Stimulated activated CD4-positive, alpha-beta T cell treated with anti-CD3 and anti-CD28 coated beads, TNF-alpha, amount 100 ng/mL, for 4 hours (primary cell): ENCODE data around the gene IDH3A.

ENCODE experiments used
- DNase-seq, 3 experiments: peaks; one replicate each; pipeline ENCODE4 v3.0.0-alpha.2; 2020; ENCODE audit warnings: low read depth in 3 of 3

The IDH3A gene

GRCh38 chr15:78201281-78202190, 52.4 kb downstream of the IDH3A start:
- DNase-seq: no peak

- no peak for DNase-seq
These were observed 54.4 kb downstream of the IDH3A start for GRCh38 chr15:78203346-78204225.

- DNase-seq: no peak
These were observed 55.5 kb downstream of the IDH3A start for GRCh38 chr15:78204351-78205309.

GRCh38 chr15:78205337-78205736, 56.2 kb downstream of the IDH3A start:
- no peak for DNase-seq

GRCh38 chr15:78205856-78206255, 56.7 kb downstream of the IDH3A start:
- no peak for DNase-seq

GRCh38 chr15:78206326-78207109, 57.4 kb downstream of the IDH3A start:
- no peak for DNase-seq

GRCh38 chr15:78207110-78207458, 57.9 kb downstream of the IDH3A start:
- DNase-seq: no peak

GRCh38 chr15:78207641-78208340, 58.6 kb downstream of the IDH3A start:
- DNase-seq: no peak

- no peak for DNase-seq
These were observed 59.2 kb downstream of the IDH3A start for GRCh38 chr15:78208341-78208844.

- no peak for DNase-seq
These were observed 59.9 kb downstream of the IDH3A start for GRCh38 chr15:78208887-78209645.

GRCh38 chr15:78209646-78210348, 60.6 kb downstream of the IDH3A start:
- no peak for DNase-seq

GRCh38 chr15:78210349-78210717, 61.2 kb downstream of the IDH3A start:
- no peak for DNase-seq

- no peak for DNase-seq
These were observed 62.2 kb downstream of the IDH3A start for GRCh38 chr15:78211189-78211921.

- DNase-seq: no peak
These were observed 62.8 kb downstream of the IDH3A start for GRCh38 chr15:78212008-78212407.

- DNase-seq: no peak
These were observed 63.6 kb downstream of the IDH3A start for GRCh38 chr15:78212546-78213424.

- no peak for DNase-seq
These were observed 64.2 kb downstream of the IDH3A start for GRCh38 chr15:78213425-78213750.

- no peak for DNase-seq
These were observed 64.8 kb downstream of the IDH3A start for GRCh38 chr15:78213956-78214355.
